Measurements from ENCODE around the gene GLI3. TPM values are rescaled to one million over a fixed set of nuclear protein-coding genes. Genes with fewer than 3 reads are reported as not detected.
A peak's percentile ranks its signal among the peaks of the same experiment; 100 is the strongest.
"Not testable (repeated sequence)": the region's sequence is repeated elsewhere in the genome, so short reads cannot be mapped to it uniquely, and the experiment has no call there.

Gene GLI3
- total RNA-seq, 1 donor from 2014 or later: 136 TPM

GRCh38 chr7:42213093-42213492 is 23.9 kb downstream of the GLI3 start:
- Mint-ChIP-seq H3K4me3 (peak overlapping the region; percentile 8), H3K9me3 (no peaks in the 10 kb centered on the region), H3K36me3 (ENCODE audit: low read depth) (peaks cover 14% of the 10 kb centered on the region), H3K27me3 (ENCODE audit: low read depth) (no peaks in the 10 kb centered on the region), H3K27ac (ENCODE audit: unreplicated experiment) (peak overlapping the region; percentile 92), H3K4me1 (peaks cover 72% of the 10 kb centered on the region)
- DNase-seq (ENCODE audit: low read depth, low spot score): no peak
- no peak for TF ChIP-seq CTCF (conservative IDR thresholded peaks at IDR 0.05)

GRCh38 chr7:42212541-42213090 is 24.4 kb downstream of the GLI3 start:
- Mint-ChIP-seq H3K4me3 (peak overlapping the region; percentile 31), H3K36me3 (ENCODE audit: low read depth) (peaks cover 12% of the 10 kb centered on the region), H3K27ac (ENCODE audit: unreplicated experiment) (peak overlapping the region; percentile 92), H3K27me3 (ENCODE audit: low read depth) (no peaks in the 10 kb centered on the region), H3K9me3 (no peaks in the 10 kb centered on the region), H3K4me1 (peaks cover 67% of the 10 kb centered on the region)
- TF ChIP-seq CTCF (conservative IDR thresholded peaks at IDR 0.05): no peak
- DNase-seq (ENCODE audit: low read depth, low spot score): no peak

- Mint-ChIP-seq H3K4me3 (no peak overlapping the region), H3K27me3 (ENCODE audit: low read depth) (no peaks in the 10 kb centered on the region), H3K9me3 (no peaks in the 10 kb centered on the region), H3K36me3 (ENCODE audit: low read depth) (peaks cover 15% of the 10 kb centered on the region), H3K4me1 (peaks cover 63% of the 10 kb centered on the region), H3K27ac (ENCODE audit: unreplicated experiment) (no peak overlapping the region)
- no peak for DNase-seq (ENCODE audit: low read depth, low spot score)
- no peak for TF ChIP-seq CTCF (conservative IDR thresholded peaks at IDR 0.05)
Observed at GRCh38 chr7:42211938-42212337, 25.1 kb downstream of the GLI3 start.

- Mint-ChIP-seq H3K27me3 (ENCODE audit: low read depth) (no peaks in the 10 kb centered on the region), H3K4me3 (peak overlapping the region; percentile 29), H3K9me3 (no peaks in the 10 kb centered on the region), H3K36me3 (ENCODE audit: low read depth) (peaks cover 16% of the 10 kb centered on the region), H3K4me1 (peaks cover 59% of the 10 kb centered on the region), H3K27ac (ENCODE audit: unreplicated experiment) (peak overlapping the region; percentile 75)
- DNase-seq (ENCODE audit: low read depth, low spot score): no peak
- no peak for TF ChIP-seq CTCF (conservative IDR thresholded peaks at IDR 0.05)
Observed at GRCh38 chr7:42210779-42211178, 26.2 kb downstream of the GLI3 start.

- Mint-ChIP-seq H3K9me3 (no peaks in the 10 kb centered on the region), H3K4me3 (no peak overlapping the region), H3K36me3 (ENCODE audit: low read depth) (peaks cover 18% of the 10 kb centered on the region), H3K27me3 (ENCODE audit: low read depth) (no peaks in the 10 kb centered on the region), H3K4me1 (peaks cover 57% of the 10 kb centered on the region), H3K27ac (ENCODE audit: unreplicated experiment) (peak overlapping the region; percentile 75)
- DNase-seq (ENCODE audit: low read depth, low spot score): no peak
- no peak for TF ChIP-seq CTCF (conservative IDR thresholded peaks at IDR 0.05)
Observed at GRCh38 chr7:42210333-42210732, 26.7 kb downstream of the GLI3 start.

GRCh38 chr7:42209085-42209484 is 27.9 kb downstream of the GLI3 start:
- H3K27me3 Mint-ChIP-seq (ENCODE audit: low read depth); H3K27ac Mint-ChIP-seq (ENCODE audit: unreplicated experiment); DNase-seq (ENCODE audit: low read depth, low spot score); H3K9me3 Mint-ChIP-seq; H3K4me3 Mint-ChIP-seq: not testable (repeated sequence)
- peaks cover 55% of the 10 kb centered on the region for H3K4me1 Mint-ChIP-seq
- peaks cover 24% of the 10 kb centered on the region for H3K36me3 Mint-ChIP-seq (ENCODE audit: low read depth)

All from neural crest cell (in vitro differentiated cells).